Measurements from ENCODE around the gene PLPP4. TPM values are rescaled to one million over a fixed set of nuclear protein-coding genes. Genes with fewer than 3 reads are reported as not detected.
A peak's percentile ranks its signal among the peaks of the same experiment; 100 is the strongest.

PLPP4 gene
- not detected for total RNA-seq
- not detected for polyA plus RNA-seq
- long read RNA-seq, donor 1: 0 reads
- long read RNA-seq, donor 2: 0 reads

- WGBS, 5 donors: 0 to 6% (median 1%) methylated on average over 23 to 92 of the region's 92 CpGs
Measured at GRCh38 chr10:120456626-120457430, at the start of gene PLPP4. Gene PLPP4, plus strand, starts transcription at chr10:120457227. Its CDS starts 79 bp downstream, at chr10:120457306.

DNA sequence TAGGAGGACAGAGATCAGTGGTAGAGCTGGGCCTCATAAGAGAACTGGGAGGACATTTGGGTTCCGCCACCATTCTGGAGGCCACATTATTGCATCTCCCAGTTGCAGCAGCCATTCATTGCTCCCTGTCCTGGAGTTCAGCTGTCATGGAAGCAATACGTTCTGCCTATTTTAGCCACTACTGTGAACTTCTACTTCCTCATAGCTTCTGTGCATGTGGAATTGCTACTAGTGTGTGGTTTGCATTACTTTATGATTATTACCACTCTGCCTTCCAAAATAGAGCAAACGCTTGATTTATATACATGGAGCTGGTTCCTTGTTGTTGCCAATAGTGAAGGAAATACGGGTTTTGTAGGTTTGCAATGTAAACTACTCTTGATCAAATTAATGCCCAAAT lies 47.2 kb upstream of the PLPP4 start:
- TF ChIP-seq CTCF (IDR thresholded peaks at IDR 0.05 in 8 of 11, conservative IDR thresholded peaks at IDR 0.05 in 3 of 11): no peak
- TF ChIP-seq POLR2A (IDR thresholded peaks at IDR 0.05): no peak
- TF ChIP-seq POLR2AphosphoS5 (IDR thresholded peaks at IDR 0.05): no peak
- Histone ChIP-seq H3K27ac (no peak overlapping the region), H3K4me3 (no peak overlapping the region), H3K4me1 (no peaks in the 10 kb centered on the region), H3K27me3 (replicated peaks in 1 of 7) (peaks cover 0 to 8% (median 0%) of the 10 kb centered on the region in 7 donors), H3K9me3 (no peaks in the 10 kb centered on the region), H3K36me3 (no peaks in the 10 kb centered on the region)
- intact Hi-C loops (cut with DNase I; ENCODE audit: low total_unique reads): no loop called here
- no peak for DNase-seq
- WGBS, 5 donors: 66 to 78% (median 75%) methylated on average over 4 of the region's 4 CpGs

More at GRCh38 chr10:120456626-120457430, at the start of gene PLPP4:
- intact Hi-C loops (cut with DNase I; ENCODE audit: low total_unique reads): no loop called here
- peaks cover 0 to 83% (median 32%) of the 10 kb centered on the region in 7 donors for H3K27me3 ChIP-seq (replicated peaks in 1 of 7)
- DNase-seq: no peak
- no peak for TF ChIP-seq POLR2A (IDR thresholded peaks at IDR 0.05)
- no peaks in the 10 kb centered on the region for H3K36me3 ChIP-seq
- H3K9me3 ChIP-seq: no peaks in the 10 kb centered on the region
- H3K4me1 ChIP-seq: peaks cover 0 to 18% (median 8%) of the 10 kb centered on the region in 6 donors
- H3K27ac ChIP-seq: no peak within 1 kb of the TSS
- peak within 1 kb of the TSS in 7 of 8 donors; percentile 16 to 62 (median 25) for H3K4me3 ChIP-seq

GRCh38 chr10:120414946-120415345 lies 42.1 kb upstream of the PLPP4 start:
- intact Hi-C loops (cut with DNase I; ENCODE audit: low total_unique reads): no loop called here
- TF ChIP-seq POLR2A (IDR thresholded peaks at IDR 0.05) (no peak), POLR2AphosphoS5 (IDR thresholded peaks at IDR 0.05) (no peak), CTCF (IDR thresholded peaks at IDR 0.05 in 8 of 11, conservative IDR thresholded peaks at IDR 0.05 in 3 of 11) (no peak)
- H3K9me3 ChIP-seq: no peaks in the 10 kb centered on the region
- DNase-seq: no peak
- H3K27ac ChIP-seq: no peak overlapping the region
- no peaks in the 10 kb centered on the region for H3K36me3 ChIP-seq
- H3K4me3 ChIP-seq: no peak overlapping the region
- WGBS, 5 donors: 60 to 77% (median 71%) methylated on average over 3 of the region's 3 CpGs
- H3K4me1 ChIP-seq: no peaks in the 10 kb centered on the region
- H3K27me3 ChIP-seq (replicated peaks in 1 of 7): peaks cover 0 to 8% (median 0%) of the 10 kb centered on the region in 7 donors

DNA sequence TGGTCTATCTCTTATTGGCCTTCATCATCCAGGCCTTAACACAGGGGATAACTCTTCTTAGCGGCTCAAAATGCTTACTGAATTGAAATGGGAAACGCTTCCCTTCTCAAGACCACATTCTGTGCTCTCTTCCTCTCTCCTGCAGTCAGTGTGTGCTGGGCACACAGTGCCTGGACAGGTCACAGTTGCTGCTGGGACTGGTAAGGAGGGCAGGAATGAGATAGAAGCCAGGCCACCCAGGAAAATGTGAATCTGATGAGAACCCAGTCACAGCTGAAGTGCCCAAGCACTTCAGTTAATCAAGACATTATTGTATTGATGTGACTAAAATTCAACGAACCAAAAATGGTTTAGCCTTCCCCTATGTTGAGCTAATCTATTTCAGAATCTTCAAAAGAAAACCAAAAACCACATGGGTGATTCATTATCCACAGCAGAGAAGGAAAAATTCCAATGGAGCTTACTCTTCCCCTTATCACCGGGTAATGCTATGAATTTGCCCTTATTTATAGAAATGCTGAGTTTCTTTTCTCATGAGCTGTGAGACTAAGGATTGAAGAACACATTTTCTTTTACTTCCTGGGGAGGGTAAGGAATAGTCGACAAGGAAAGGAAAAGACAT lies 41.2 kb upstream of the PLPP4 start:
- no peak for TF ChIP-seq POLR2A (IDR thresholded peaks at IDR 0.05)
- no peak for TF ChIP-seq POLR2AphosphoS5 (IDR thresholded peaks at IDR 0.05)
- TF ChIP-seq CTCF (IDR thresholded peaks at IDR 0.05 in 8 of 11, conservative IDR thresholded peaks at IDR 0.05 in 3 of 11): no peak
- Histone ChIP-seq H3K36me3 (no peaks in the 10 kb centered on the region), H3K4me1 (no peaks in the 10 kb centered on the region), H3K4me3 (no peak overlapping the region), H3K9me3 (no peaks in the 10 kb centered on the region), H3K27ac (no peak overlapping the region), H3K27me3 (replicated peaks in 1 of 7) (peaks cover 0 to 8% (median 0%) of the 10 kb centered on the region in 7 donors)
- DNase-seq: no peak
- intact Hi-C loops (cut with DNase I; ENCODE audit: low total_unique reads): no loop called here
- WGBS, 5 donors: 64 to 76% (median 71%) methylated on average over 5 of the region's 5 CpGs
